GM12891 (cell line): ENCODE data around the gene MOCOS.

Experiments used
- POLR2A ChIP-seq: IDR thresholded peaks from 2 replicates; pipeline ENCODE4 v1.6.1; 2011; ENCODE audit warnings: low read depth, low read length, control low read depth
- TAF1 ChIP-seq: IDR thresholded peaks from 2 replicates; pipeline ENCODE4 v1.6.1; 2011; ENCODE audit warnings: low read depth, low read length, control low read depth

DNA sequence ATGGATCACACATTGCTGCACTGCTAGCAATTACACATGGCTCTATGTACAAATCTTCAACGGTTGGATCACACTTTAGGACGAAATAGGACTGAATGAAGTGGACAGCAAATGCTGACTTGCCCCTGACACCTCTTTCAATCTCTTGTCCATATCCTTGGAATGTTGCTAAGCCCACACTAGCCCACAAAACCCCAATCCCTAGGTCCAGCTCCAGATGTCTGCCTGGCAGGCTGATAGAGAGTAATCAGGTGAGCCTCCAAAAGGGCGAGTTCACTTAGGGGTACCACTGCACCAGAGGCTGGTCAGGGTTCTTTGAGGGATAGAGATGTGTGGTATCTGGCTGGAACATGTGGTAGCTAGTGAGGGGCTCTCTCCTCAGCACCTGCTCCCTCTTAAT, 91.7 kb downstream of the MOCOS start:
- TF ChIP-seq POLR2A, result no peak
- no peak for TF ChIP-seq TAF1
